OCI-M1 (cell line): ENCODE measurements around the gene DARS1.
A peak's percentile ranks its signal among the peaks of the same experiment; 100 is the strongest.
"Not testable (repeated sequence)": the region's sequence is repeated elsewhere in the genome, so short reads cannot be mapped to it uniquely, and the experiment has no call there.

Experiments used
- DNase-seq: peaks from one replicate; lab custom pipeline; 2025; lab: John Stamatoyannopoulos, UW

DARS1 gene

DNA sequence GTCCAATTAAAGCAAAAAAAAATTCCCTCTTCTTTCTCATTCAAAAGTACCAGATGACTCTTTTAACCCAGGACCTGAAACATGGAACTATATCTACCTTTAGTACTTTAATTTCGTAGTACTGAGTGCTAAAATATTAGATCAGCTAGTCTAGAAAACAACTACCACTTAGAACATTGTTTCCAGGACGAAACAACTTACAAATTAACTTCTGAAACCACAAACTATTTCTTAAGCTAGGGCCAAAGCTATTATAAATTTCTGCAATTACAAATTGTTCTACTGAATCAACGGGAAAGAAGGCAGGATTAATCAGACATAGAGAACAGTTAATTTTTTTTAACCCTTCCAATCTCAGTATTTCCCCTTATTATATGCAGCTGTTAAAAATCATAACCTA lies 39.9 kb downstream of the DARS1 start:
- DNase-seq, result no peak

DNA sequence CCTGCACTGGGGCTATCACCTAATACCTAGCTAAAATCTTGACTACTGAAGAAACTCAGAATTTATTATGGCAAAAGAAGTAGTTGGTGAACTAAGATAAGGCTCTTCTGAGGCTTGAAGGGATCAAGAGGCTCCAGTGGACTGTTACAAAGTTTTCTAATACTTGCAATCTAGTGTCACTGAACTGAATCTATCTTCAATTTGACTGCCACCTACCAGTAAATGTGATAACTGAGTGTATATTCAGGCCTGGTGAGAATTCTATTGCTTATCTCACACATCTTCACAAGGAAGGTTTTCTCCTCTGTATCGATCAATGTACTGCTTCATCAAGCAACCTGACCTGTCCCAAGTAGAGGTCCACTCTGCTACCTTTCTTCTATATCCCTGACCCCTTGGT lies 40.8 kb downstream of the DARS1 start:
- peak; percentile 18 for DNase-seq

DNA sequence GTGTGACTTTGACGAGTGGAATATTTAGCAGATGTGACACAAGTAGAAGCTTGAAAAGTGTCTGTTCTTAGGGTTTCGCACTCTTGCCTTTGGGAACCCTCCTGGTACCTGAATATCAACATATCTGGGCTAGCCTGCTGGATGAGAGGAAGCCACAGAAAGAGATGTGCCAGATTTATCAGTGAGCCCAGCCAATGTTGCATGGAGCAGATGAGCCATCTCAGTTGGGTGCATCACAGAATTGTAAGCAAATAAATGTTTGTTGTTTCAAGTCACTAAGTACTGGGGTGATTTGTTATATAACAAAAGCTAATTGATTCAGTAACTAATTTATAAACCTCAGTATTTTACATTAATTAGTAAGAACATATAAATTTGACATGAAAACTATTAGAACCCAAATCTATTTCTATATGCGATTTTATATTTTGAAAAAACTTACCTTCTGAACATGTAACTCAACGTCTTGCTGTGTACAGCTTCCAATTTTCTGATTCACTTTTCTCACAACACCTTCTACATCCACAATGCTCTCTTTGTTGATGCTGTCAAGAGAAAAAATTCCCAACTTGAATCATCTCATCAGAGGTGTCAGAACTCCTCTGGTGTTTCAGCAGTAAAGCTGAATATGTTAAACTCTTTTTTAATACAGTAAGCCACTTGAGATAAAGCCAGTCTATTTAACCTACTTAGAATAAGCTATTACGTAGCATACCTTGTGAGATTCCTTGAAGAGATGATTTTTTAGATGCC lies 42.3 kb downstream of the DARS1 start:
- DNase-seq, result no peak

DNA sequence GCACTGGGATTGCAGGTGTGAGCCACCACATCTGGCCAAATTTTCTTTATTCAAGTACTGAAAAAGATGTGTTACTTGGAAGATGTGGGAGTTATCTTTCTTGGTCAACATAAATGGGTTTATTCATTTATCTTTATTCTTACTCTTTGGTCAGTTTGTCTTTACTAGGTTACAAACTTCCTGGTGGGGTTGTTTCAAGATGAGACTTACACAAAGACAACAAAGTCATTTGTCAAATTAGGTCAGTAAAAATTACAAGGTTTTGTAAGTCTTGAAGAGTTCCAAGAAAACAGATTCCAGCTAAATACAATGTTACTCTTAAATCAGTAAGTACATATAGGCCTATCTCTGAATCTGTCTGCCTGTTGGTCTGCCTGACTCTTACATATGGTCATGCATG lies 48.9 kb downstream of the DARS1 start:
- DNase-seq, result no peak

DNA sequence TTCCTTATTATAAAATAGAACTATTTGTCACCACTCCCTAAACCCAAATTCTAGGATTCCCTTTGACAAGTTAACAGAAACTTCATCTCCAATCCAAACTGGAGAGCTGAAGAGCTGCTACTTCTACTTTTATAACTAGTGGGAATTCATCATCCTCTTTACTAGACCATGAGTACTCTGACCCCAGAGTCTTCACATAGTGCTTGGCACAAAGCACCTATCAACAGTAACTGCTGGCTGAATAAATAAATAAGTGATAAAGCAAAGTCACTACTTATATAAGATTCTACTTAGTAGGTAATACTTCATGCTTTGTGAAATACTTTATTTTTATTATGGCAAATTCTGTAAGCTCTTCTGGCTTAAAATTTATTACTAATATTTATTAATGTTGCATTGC lies 49.5 kb downstream of the DARS1 start:
- no peak for DNase-seq

DNA sequence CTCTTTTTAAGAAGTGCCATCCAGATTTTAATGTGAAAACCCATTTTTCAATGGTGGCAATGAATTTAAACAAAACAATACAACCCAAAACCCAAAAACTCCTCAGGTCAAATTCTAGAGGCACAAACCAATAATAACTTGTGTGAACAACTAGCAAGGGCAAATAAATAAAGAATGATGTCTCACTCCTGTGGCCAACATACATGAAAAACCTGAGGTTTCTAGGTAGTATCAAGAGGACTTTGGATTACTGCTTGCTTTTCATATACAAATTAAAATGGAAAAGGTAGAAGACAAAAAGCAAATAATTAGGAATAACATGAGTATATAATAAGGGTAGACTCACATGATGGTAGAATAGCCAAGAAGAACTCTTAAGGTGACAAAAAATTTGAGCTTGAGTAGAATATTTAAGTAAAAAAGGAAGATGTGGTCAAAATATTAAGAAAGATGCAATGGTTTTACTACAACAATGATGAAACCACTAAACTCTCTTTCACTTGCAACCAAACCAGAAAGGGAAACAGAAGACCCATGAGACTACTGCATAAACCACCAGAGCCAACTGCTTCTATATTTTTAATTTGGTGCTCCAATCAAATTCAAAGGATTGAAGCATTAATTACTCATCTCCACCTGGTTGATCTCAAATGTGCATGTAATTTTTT lies 53.5 kb downstream of the DARS1 start:
- no peak for DNase-seq

DNA sequence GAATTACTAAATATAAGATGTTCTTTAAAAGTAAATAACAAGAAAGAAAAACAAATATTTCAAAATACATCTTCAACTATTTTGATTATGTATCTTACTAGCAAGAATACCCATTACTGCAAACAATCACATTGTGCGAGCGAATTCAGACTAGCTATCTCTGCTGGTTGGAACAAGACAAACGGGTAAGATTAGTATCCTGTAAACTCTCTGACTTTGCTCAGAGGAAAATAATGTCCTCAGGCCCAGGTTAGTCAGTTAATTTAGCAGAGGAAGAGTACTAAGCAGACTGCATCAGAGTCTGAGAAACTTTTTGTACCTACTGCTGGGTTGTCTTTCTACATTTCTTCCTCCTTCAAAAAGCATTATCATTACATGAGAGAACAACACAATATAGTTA lies 58.8 kb downstream of the DARS1 start:
- DNase-seq, result no peak

DNA sequence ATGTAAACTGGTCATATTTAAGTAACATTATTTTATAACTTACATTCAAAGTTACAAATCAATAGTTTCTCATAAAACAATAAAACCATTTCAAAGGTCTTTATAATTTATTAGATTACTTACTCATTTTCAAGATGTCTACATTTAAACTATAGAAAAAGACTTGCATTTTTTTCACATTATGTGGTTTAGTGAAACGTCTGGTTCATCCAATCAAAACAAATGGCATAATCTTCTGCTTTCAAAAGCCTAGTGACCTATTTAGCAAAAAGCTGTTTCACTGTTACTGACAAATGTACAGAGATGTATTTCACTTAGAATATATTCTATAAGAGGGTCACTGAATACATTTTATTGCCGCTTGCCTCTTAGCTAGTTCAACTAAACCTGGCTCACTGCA lies 59.9 kb downstream of the DARS1 start:
- no peak for DNase-seq

DNA sequence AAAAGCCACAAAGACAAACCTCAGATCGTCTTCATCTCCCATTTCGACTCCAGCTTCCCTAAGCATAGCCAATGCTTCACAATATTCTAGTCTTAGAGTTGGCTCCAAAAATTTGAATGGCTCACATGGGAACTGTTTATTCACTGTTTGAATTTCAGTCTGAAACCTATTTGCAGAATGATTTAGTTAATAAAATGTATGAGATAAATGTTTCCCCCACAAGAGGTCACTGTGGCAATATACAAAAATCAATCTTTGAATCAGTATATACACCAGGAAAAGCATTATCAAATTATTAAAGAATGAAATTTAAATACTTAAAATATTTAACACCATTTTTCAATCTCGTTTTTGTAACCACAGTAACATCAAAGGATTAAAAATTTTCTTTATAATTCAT lies 69.2 kb downstream of the DARS1 start:
- peak; percentile 67 for DNase-seq

DNA sequence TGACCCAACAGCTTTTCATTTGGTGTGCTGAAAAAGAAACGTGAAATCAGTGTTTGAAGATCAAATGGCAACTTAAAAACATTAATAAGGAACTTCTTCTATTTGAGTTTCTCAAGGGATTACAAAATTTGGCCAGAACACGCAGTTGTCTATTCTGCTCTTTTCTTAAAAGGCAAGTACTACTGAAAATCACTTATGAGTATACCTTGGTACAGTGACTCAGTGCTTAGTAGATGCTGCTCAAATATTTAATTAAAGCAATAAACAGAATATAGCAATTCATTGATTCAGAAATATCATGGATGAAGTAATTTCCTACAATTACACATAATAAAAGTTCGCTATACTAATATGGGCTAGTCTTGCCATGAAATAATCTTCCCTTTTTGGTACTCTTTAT lies 70.9 kb downstream of the DARS1 start:
- no peak for DNase-seq

DNA sequence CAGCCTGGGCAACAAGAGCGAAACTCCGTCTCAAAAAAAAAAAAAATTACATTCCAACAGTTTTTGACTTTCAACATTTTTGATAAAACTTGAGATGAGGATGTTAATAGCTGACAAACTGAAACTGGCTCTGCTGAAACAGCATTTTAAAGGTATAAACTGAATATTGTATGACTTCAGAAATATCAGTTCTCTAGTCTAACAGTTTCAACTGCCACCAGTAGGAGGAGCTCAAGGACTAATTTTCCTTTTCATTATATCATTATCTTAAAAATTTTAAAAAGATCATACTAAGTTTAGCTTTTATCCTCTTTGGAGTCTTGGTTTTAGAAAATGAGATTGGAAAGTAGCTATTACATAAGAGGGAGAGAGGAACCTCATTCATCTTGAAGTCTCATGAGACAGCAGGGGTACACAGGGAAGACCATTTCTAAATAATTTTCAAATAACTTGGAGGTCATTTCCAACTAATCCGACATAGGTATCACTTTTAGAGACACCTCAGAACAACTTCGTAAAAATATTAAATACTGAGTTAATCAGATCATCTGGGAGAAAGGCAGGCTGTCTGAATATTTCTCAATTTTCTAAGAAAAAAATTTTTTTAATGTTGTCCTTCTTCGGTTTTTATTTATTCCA lies 71.6 kb downstream of the DARS1 start:
- peak; percentile 75 for DNase-seq

DNA sequence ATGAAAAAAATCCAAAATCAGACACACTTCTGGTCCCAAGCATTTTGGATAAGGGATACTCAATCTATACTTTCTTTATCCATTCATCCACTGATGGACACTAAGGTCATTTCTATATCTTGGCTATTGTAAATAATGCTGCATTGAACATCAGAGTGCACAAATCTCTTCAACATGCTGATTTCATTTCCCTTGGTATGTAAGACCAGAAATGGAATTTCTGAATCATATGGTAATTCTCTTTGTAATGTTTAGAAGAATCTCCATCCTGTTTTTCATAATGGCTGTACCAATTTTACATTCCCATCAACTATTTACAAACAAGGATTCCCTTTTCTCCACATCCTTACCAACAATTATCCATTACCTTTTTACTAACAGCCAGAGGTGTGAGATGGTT lies 75.5 kb downstream of the DARS1 start:
- no peak for DNase-seq

DNA sequence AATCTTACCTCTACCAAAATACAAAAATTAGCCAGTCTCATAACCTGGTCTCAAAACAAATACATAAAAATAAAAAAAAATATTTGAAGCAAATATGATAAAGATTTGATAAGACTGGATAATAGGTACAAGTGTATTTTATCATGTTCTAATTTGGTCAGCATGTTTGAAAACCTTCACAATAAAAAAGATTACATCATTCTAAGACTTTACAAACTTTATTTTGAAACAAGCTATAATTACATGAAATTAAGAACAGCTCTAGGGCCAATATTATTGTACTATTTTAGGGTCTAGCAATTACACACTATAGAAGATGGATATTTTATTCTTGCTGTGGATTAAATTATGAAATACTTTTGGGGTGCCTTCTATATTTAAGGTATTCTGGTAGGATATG lies 79.7 kb downstream of the DARS1 start:
- no peak for DNase-seq

DNA sequence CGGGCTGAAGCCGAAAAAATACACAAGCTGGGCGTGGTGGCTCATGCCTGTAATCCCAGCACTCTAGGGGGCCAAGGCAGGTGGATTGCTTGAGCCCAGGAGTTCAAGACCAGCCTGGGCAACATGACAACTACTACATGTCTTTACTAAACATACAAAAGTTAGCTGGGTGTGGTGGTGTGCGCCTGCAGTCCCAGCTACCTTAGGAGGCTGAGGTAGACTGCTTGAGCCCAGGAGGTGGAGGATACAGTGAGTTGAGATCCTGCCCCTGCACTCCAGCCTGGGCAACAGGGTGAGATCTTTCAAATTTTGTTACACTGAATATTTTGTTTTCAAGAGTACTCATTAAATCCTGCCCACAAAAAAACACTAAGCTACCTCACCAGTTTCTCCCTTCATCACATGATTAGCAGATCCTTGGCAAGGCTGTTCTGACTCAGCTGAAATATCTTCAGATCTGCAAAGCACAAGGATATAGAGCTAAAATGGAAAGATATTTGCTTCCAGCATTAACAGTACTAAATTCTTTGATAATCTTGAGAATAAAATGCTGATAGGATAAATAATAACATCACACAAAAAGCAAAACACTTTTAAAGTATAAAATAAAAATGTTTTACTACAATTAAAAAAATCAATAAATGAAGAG lies 81.0 kb downstream of the DARS1 start:
- peak; percentile 45 for DNase-seq

DNA sequence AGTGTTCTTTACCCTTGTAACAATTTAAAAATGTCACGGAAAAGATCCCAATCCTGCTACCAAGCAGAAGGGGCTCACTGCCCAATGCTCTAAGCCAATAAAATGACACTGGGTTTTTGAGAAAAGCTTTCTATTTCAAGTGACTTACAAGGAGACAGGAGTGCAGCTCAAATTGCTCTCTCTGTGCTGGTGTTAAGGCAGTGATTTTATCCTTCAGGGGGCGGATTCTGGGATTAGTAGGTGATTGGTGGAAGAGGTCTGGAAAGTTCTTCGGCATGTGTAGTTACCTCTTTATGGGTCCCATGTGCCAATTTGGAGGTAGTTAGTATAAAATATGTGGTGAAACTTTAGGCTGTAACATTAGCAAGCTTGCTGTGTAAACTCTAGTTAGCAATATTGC lies 81.8 kb downstream of the DARS1 start:
- no peak for DNase-seq

DNA sequence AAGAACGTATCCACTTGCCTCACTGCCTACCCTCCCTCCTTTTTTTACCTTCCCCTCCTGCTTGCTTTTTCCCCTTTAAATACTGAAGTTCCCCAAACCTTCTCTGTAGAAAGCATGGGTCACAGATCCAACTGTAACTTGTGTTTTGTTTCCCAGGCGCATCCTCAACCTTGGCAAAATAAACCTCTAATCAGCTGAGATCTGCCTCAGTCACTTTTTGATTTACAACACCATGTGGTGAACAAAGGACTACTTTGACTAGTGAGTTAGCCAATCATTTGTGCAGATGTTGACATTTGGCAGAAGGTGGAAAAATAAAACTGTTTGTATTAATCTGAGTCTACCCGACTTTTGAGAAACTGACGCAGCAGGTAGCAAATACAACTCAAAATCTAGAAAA lies 85.9 kb downstream of the DARS1 start:
- peak; percentile 28 for DNase-seq

DNA sequence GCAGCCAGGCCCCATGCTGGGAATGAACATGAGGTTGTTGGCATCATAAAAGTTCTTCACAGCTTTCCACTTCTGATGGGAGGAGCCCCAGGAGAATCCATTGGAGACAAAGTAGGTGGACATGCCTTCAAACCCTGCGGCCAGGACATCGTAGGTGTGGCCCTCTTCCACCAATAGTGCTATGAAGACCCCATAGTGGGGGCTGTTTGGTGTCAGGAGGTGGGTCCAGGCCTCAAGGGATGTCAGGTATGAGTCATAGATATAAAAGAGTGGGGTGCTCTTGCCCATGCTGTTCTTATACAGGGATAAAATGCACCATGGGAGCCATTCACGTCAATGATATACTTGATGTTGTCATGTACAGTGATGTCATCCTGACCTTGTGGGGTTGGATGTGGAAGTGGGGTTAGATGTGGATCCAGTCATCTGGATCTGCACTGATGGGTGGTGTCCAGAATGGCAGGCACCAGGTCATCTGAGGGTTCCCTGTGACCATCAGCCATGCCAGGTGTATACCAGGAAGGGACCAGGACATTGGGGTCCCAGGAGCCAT lies 87.1 kb downstream of the DARS1 start:
- no peak for DNase-seq

DNA sequence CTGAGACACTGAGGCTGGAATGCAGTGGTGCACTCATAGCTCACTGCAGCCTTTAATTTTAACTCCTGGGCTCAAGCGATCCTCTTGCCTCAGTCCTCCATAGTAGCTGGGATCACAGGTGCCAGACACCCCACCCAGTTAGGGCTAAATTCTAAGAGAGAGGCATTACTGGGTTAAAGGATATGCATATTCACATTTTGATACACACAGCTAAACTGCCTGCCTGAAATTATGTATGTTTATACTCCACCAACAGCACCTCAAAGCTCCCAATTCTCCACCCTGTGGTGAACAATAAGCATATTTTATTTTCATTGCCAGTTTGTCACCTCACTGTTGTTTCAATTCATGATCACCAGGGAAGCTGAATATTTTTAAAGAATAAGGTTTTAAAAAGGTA lies 90.5 kb downstream of the DARS1 start:
- DNase-seq, result no peak

DNA sequence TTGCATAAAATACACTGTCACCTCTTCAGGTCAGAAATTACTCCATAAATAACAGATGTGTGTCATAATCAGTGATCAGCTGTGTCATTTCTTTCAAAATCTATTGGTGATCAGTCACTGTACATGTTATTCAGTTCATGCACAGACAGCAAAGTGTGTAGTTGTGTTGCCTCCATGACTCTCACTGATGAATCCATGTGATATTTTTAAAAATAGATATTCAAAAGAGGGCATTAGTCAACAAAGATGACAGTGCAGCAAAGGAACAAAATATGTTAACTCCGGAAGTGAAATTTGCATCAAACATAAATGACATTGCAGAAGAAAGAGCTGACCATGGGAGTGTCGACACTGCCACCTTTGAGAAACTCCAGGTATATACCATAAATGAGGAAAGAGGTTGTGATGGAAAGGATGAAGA lies 92.0 kb downstream of the DARS1 start:
- DNase-seq, result peak; percentile 23

DNA sequence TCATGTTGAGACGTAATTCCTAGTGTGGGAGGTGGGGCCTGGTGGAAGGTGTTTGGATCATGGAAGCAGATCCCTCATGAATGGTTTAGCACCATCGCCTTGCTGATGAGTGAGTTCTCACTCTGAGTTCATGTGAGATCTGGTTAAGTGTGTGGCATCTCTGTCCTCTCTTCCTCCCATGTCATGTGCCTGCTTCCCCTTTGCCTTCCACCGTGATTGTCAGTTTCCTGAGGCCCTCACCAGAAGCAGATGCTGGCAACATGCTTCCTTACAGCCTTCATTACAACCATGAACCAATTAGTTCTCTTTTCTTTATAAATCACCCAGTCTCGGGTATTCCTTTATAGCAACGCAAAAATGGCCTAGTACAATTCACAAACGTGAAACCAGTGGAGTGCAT lies 94.6 kb downstream of the DARS1 start:
- no peak for DNase-seq

DNA sequence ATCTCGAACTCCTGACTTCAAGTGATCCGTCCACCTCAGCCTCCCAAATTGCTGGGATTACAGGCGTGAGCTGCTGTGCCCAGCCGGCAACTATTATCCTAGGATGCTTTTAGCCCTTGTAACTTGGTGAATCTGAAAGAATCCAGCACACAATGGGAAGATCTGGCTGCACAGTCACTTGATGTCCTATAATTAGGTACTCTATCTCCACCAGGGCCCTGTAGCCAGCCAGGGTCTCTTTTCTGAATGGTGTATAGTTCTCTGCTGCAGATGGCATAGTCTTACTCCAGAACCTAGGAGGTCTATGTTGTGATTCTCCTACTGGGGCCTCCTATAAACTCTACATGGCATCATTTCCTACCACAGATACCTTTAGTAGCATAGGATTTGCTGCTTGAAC lies 95.3 kb downstream of the DARS1 start:
- DNase-seq, result no peak

DNA sequence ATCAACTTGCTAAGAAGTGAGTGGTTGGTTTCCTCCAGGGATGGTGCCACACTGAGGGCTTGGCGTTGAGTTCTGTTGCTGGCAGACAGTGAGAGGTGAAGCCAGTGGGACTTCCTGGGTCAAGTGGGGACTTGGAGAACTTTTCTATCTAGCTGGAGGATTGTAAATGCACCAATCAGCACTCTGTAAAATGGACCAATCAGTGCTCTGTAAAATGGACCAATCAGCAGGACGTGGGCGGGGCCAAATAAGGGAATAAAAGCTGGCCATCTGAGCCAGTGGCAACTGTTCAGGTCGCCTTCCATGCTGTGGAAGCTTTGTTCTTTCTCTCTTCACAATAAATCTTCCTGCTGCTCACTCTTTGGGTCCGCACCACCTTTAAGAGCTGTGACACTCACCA lies 96.8 kb downstream of the DARS1 start:
- not testable (repeated sequence) for DNase-seq

DNA sequence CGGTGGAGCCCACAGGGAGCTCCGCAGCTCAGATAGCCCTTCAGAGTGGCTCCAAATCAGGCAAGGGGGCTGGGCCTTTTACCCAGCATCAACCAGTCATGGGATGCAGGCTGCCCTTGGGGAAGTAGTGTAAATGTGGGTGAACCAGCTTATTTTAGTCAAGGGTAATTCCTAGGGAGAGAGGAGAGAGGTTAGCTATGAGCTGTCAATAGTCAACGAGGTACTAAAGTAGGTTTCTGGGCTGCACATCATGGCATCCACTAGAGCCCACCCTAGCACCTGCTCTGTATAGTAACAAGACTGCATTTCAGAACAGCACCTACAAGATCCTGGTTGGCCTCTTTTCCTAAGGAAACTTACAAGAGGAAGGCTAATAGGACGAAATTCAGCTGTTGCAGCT lies 99.7 kb downstream of the DARS1 start:
- no peak for DNase-seq
